Measurements from ENCODE around the gene TGM5. TPM values are rescaled to one million over a fixed set of nuclear protein-coding genes. Genes with fewer than 3 reads are reported as not detected.
"Not testable (repeated sequence)": the region's sequence is repeated elsewhere in the genome, so short reads cannot be mapped to it uniquely, and the experiment has no call there.

The TGM5 gene
- total RNA-seq, 1 donor from 2014 or later, result not detected

DNA sequence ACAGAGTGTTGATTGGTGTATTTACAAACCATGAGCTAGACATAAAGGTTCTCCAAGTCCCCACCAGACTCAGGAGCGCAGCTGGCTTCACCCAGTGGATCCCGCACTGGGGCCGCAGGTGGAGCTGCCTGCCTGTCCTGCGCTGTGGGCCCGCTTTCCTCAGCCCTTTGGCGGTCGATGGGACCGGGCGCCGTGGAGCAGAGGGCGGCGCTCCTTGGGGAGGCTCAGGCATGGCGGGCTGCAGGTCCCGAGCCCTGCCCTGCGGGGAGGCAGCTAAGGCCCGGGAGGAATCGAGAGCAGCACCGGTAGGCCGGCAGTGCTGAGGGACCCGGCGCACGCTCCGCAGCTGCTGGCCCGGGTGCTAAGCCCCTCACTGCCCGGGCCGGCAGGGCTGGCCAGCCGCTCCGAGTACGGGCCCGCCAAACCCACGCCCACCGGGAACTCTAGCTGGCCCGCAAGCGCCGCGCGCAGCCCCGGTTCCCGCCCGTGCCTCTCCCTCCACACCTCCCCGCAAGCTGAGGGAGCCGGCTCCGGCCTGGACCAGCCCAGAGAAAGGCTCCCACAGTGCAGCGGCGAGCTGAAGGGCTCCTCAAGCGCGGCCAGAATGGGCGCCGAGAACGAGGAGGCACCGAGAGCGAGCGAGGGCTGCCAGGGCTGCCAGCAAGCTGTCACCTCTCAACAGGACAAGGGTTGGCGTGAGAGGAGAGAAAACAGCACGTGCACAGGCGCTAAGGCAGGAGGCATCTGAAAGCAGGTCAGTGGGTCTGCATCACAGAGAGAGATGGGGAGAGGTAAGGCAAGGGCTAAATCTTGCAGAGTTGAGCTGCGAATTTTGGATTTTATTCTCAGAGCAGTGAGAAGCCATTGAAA is 40.1 kb downstream of the TGM5 start:
- H3K36me3 ChIP-seq, result no peaks in the 10 kb centered on the region
- no peak overlapping the region for H3K27ac ChIP-seq (replicated peaks)
- TF ChIP-seq, protein P1, sequence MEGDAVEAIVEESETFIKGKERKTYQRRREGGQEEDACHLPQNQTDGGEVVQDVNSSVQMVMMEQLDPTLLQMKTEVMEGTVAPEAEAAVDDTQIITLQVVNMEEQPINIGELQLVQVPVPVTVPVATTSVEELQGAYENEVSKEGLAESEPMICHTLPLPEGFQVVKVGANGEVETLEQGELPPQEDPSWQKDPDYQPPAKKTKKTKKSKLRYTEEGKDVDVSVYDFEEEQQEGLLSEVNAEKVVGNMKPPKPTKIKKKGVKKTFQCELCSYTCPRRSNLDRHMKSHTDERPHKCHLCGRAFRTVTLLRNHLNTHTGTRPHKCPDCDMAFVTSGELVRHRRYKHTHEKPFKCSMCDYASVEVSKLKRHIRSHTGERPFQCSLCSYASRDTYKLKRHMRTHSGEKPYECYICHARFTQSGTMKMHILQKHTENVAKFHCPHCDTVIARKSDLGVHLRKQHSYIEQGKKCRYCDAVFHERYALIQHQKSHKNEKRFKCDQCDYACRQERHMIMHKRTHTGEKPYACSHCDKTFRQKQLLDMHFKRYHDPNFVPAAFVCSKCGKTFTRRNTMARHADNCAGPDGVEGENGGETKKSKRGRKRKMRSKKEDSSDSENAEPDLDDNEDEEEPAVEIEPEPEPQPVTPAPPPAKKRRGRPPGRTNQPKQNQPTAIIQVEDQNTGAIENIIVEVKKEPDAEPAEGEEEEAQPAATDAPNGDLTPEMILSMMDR (IDR thresholded peaks at IDR 0.05; ENCODE audit: borderline replicate concordance), result no peak
- no peaks in the 10 kb centered on the region for H3K27me3 ChIP-seq (ENCODE audit: low read depth)
- intact Hi-C loops (cut with micrococcal nuclease), result no loop called here
- no peaks in the 10 kb centered on the region for H3K9me3 ChIP-seq (replicated peaks)
- no peak overlapping the region for H3K4me3 ChIP-seq
- no peak for DNase-seq
- peaks cover 12% of the 10 kb centered on the region for H3K4me1 ChIP-seq

DNA sequence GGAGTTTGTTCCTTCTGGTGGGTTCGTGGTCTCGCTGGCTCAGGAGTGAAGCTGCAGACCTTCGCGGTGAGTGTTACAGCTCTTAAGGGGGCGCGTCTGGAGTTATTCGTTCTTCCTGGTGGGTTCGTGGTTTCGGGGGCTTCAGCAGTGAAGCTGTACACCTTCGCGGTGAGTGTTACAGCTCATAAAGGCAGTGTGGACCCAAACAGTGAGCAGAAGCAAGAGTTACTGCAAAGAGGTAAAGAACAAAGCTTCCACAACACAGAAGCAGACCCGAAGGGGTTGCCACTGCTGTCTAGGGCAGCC is 40.8 kb downstream of the TGM5 start:
- H3K27me3 ChIP-seq (ENCODE audit: low read depth); H3K4me3 ChIP-seq; DNase-seq; H3K36me3 ChIP-seq; H3K27ac ChIP-seq (replicated peaks); H3K9me3 ChIP-seq (replicated peaks): not testable (repeated sequence)
- intact Hi-C loops (cut with micrococcal nuclease), result loop anchor here (2.0 kb wide), 1 partner anchor 59 kb away; no protein-coding TSS in a partner anchor
- H3K4me1 ChIP-seq, result peaks cover 12% of the 10 kb centered on the region

DNA sequence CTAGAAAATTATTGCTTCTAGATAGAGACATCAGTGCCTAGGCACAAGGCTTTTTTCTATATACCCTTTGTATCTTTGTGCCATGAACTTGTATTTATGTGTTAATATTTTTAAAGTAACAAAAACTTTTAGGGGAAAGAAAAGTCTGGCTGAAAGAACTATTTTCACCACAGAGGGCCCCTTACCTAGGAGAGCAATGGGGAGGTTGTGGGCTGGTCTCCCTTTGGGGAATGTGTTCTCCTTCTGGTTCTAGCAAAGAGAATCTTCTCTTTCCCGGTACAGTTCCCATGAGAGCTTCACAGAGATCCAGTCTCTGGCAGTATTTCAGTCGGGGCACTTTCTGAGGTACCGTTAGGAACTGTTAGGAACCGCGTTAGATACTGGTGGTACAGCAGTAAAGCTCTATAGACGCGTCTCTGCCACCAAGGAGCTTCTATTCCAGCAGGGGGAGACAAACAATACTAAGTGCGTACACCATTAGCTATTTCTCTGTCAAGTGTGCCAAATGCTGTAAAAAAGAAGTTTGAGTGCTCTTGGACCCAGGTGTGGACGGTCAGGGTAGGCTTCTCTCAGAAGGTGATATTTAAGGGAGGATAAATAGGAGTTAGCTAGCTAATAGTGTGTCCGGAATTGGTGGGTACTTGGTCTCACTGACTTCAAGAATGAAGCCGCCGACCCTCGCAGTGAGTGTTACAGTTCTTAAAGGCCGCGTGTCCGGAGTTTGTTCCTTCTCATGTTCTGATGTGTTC is 41.4 kb downstream of the TGM5 start:
- no peak overlapping the region for H3K27ac ChIP-seq (replicated peaks)
- no peaks in the 10 kb centered on the region for H3K36me3 ChIP-seq
- no peaks in the 10 kb centered on the region for H3K27me3 ChIP-seq (ENCODE audit: low read depth)
- TF ChIP-seq, protein P1 (IDR thresholded peaks at IDR 0.05; ENCODE audit: borderline replicate concordance), result peak; percentile 77
- intact Hi-C loops (cut with micrococcal nuclease), result loop anchor here (2.0 kb wide), 1 partner anchor 59 kb away; no protein-coding TSS in a partner anchor
- no peaks in the 10 kb centered on the region for H3K9me3 ChIP-seq (replicated peaks)
- DNase-seq, result no peak
- H3K4me1 ChIP-seq, result peaks cover 12% of the 10 kb centered on the region
- H3K4me3 ChIP-seq, result no peak overlapping the region

DNA sequence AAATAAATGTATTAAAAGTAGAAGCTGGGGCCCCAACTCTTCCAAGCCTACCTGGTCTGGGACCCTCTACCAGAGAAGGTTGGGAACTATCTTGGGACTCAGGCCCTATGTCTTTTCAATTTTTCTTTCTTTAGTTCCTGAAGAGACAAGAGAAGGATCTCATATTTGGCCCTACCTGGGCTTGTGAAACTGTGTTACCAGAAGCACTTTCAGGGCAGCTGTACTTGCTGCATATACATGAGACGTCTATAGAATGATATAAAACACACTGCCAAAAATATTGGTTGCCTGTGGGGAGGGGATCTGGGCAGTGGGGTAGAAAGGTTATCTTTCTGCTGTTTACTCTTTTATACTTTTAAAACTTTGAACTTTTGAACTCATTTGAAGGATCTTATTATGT is 45.3 kb downstream of the TGM5 start:
- intact Hi-C loops (cut with micrococcal nuclease), result no loop called here
- DNase-seq, result no peak
- TF ChIP-seq, protein P1 (IDR thresholded peaks at IDR 0.05; ENCODE audit: borderline replicate concordance), result no peak
- Histone ChIP-seq H3K27ac (replicated peaks) (no peak overlapping the region), H3K27me3 (ENCODE audit: low read depth) (no peaks in the 10 kb centered on the region), H3K36me3 (no peaks in the 10 kb centered on the region), H3K9me3 (replicated peaks) (no peaks in the 10 kb centered on the region), H3K4me3 (no peak overlapping the region), H3K4me1 (no peaks in the 10 kb centered on the region)

DNA sequence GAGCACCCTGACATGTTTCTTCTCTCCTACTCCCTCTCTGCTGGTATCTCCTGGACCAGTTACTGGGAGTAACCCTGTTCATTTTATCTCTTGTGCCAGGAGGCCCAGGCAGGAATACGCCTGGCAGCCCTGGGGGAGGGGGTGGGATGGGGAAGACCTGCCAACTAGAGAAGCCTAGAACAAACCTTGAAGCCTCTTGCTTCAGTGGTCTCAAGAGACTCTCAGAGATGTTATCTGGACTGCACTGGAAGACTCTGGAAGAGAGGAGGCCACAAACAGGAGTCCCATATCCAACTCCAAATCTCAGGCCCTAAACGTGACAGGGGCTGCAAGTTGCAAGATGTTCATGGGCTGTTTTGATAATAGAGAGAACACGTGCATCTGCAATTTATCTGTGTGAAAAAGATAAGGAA is 45.7 kb downstream of the TGM5 start, which contains the start of gene EPB42:
EPB42 (minus strand) TSS at position 28 of the 413 bp plus-strand sequence. CDS start 193 bp downstream, outside the sequence.
- H3K27me3 ChIP-seq (ENCODE audit: low read depth), result no peaks in the 10 kb centered on the region
- TF ChIP-seq, protein P1 (IDR thresholded peaks at IDR 0.05; ENCODE audit: borderline replicate concordance), result no peak
- DNase-seq, result no peak
- H3K4me1 ChIP-seq, result no peaks in the 10 kb centered on the region
- intact Hi-C loops (cut with micrococcal nuclease), result no loop called here
- no peak within 1 kb of the TSS for H3K4me3 ChIP-seq
- H3K9me3 ChIP-seq (replicated peaks), result no peaks in the 10 kb centered on the region
- no peak within 1 kb of the TSS for H3K27ac ChIP-seq (replicated peaks)
- no peaks in the 10 kb centered on the region for H3K36me3 ChIP-seq
